ENCODE measurements around the gene CABP1. TPM values are rescaled to one million over a fixed set of nuclear protein-coding genes. Genes with fewer than 3 reads are reported as not detected.
A peak's percentile ranks its signal among the peaks of the same experiment; 100 is the strongest.

Gene CABP1
- total and polyA plus RNA-seq, 12 donors: 1.3 to 12.0 (median 3.4) TPM

DNA sequence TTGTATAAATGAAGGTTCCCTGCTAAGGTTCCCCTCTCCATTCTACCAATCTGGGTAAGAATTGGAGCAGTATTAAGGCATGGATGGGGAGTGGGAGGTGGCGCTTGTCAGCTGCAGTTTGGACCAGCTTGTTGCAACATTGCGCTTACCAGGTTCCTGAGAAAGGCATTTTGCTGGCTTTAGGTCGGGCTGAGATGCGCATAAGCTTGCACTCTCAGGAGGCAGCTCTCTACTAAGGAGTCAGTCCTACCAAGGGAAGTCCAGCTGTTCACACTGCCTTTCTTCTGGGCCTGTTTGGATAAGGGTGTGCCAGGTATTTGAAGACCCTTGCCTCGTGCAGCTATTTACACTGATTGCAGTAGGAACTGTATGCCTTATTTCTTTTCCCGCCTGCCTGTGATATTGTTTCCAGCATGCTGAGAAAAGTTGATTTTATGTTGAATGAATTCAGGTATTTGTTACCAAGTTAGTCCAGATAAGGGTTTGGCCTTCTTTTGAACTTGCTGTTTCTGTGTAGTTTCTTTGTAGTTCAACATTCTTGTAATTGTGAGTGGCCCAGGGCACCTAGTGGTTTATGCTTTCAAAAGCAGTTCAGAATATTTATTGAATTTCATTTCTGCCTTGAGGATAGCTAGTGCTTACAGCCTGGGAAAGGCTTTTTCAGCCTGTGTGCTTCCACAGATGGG, 49.1 kb downstream of the CABP1 start:
- no peak for DNase-seq
- Histone ChIP-seq H3K27ac (peak overlapping the region in 9 of 10 donors; percentile 32 to 95 (median 91)), H3K4me1 (peaks cover 5 to 81% (median 72%) of the 10 kb centered on the region in 9 donors), H3K36me3 (peaks cover 0 to 19% (median 7%) of the 10 kb centered on the region in 9 donors), H3K27me3 (no peaks in the 10 kb centered on the region), H3K9me3 (no peaks in the 10 kb centered on the region), H3K4me3 (peak overlapping the region; percentile 68 to 98 (median 90))
- TF ChIP-seq, protein P1, sequence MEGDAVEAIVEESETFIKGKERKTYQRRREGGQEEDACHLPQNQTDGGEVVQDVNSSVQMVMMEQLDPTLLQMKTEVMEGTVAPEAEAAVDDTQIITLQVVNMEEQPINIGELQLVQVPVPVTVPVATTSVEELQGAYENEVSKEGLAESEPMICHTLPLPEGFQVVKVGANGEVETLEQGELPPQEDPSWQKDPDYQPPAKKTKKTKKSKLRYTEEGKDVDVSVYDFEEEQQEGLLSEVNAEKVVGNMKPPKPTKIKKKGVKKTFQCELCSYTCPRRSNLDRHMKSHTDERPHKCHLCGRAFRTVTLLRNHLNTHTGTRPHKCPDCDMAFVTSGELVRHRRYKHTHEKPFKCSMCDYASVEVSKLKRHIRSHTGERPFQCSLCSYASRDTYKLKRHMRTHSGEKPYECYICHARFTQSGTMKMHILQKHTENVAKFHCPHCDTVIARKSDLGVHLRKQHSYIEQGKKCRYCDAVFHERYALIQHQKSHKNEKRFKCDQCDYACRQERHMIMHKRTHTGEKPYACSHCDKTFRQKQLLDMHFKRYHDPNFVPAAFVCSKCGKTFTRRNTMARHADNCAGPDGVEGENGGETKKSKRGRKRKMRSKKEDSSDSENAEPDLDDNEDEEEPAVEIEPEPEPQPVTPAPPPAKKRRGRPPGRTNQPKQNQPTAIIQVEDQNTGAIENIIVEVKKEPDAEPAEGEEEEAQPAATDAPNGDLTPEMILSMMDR (IDR thresholded peaks at IDR 0.05): no peak
- no peak for ATAC-seq
- 64 to 68% methylated on average over 6 of the region's 6 CpGs for WGBS, 2 donors
- intact Hi-C loops (cut with DNase I): loop anchor here in 3 of 10 donors (5.0 kb wide), 2 partner anchors 37 to 42 kb away; no protein-coding TSS in a partner anchor

DNA sequence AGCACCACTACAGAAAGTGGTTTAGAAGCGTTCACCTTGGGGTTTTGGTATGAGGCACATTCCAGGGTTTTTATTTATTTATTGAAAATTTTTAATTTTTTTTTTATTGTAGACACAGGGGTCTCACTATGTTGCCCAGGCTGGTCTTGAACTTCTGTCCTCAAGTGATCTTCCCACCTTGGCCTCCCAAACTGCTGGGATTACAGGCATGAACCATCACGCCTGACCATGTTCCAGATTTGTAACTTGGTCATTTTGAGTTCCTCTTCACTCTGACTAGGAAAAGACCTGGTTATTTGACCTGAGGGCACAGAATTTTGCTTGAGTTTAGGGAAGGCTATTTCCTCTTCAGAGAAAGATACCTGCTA, 49.6 kb downstream of the CABP1 start:
- intact Hi-C loops (cut with DNase I): no loop called here
- TF ChIP-seq, protein P1 (IDR thresholded peaks at IDR 0.05): no peak
- no peaks in the 10 kb centered on the region for H3K27me3 ChIP-seq
- ATAC-seq: no peak
- no peaks in the 10 kb centered on the region for H3K9me3 ChIP-seq
- 88 to 94% methylated on average over 2 of the region's 2 CpGs for WGBS, 2 donors
- H3K4me3 ChIP-seq: peak overlapping the region in 6 of 10 donors; percentile 68 to 98 (median 90)
- peaks cover 5 to 86% (median 72%) of the 10 kb centered on the region in 9 donors for H3K4me1 ChIP-seq
- H3K36me3 ChIP-seq: peaks cover 0 to 25% (median 12%) of the 10 kb centered on the region in 9 donors
- H3K27ac ChIP-seq: peak overlapping the region in 8 of 10 donors; percentile 4 to 94 (median 50)
- DNase-seq: no peak

DNA sequence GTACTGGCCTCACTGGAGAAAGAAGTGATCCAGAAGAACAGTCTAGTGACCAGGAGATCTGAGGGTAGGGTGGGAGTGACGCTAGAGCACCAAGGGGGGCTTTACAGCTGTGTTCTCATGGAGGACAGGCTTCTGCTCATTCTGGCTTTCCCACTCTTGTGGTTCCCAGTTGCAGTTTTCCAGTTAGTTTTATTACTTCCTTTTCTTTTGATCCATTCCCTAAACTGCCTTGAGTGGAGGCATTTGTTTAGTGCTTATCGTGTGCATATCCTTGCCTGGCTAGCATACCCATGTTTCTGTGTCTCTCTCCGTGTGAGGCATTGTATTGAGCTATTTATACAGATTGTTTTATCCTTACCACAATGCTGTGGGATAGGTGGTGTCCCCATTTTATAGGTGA, 50.6 kb downstream of the CABP1 start:
- TF ChIP-seq, protein P1 (IDR thresholded peaks at IDR 0.05): no peak
- Histone ChIP-seq H3K27ac (peak overlapping the region in 9 of 10 donors; percentile 4 to 94 (median 46)), H3K9me3 (no peaks in the 10 kb centered on the region), H3K4me1 (peaks cover 5 to 82% (median 68%) of the 10 kb centered on the region in 9 donors), H3K4me3 (peak overlapping the region in 2 of 10 donors; percentile 8 to 91), H3K36me3 (peaks cover 0 to 34% (median 21%) of the 10 kb centered on the region in 9 donors), H3K27me3 (no peaks in the 10 kb centered on the region)
- no peak for DNase-seq
- intact Hi-C loops (cut with DNase I): no loop called here
- WGBS, 2 donors: 47 to 49% methylated on average over 3 of the region's 3 CpGs
- ATAC-seq: no peak

DNA sequence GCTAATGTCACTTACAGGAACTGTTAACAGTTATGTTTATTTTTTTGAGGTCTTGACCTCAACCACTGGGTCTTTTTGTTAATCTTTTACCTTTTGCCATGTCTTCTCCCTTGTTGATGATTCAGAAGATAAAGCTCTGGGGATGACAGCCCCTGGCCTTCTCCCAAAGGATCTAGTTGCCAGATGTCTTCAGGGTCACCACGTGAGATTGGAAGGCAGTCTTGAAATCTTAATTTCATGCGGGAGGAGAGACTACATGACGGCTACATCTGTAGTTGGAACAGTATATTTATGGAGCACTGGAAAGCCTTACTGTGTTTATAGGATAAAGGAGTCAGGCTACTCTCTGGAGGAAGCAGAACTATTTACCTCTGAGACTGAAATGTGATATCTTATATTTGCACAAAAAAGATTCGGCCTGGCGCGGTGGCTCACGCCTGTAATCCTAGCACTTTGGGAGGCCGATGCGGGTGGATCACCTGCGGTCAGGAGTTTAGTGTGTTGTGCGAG, 52.2 kb downstream of the CABP1 start:
- TF ChIP-seq, protein P1 (IDR thresholded peaks at IDR 0.05): no peak
- DNase-seq (no peak), ATAC-seq (no peak)
- H3K9me3 ChIP-seq: no peaks in the 10 kb centered on the region
- no peaks in the 10 kb centered on the region for H3K27me3 ChIP-seq
- intact Hi-C loops (cut with DNase I): no loop called here
- no peak overlapping the region for H3K4me3 ChIP-seq
- H3K4me1 ChIP-seq: peaks cover 11 to 96% (median 74%) of the 10 kb centered on the region in 9 donors
- 79 to 83% methylated on average over 11 of the region's 11 CpGs for WGBS, 2 donors
- peaks cover 0 to 50% (median 35%) of the 10 kb centered on the region in 9 donors for H3K36me3 ChIP-seq
- H3K27ac ChIP-seq: peak overlapping the region in 7 of 10 donors; percentile 3 to 90 (median 35)

Data from heart right ventricle (tissue), 16 donors.